Adipocyte (in vitro differentiated cells): ENCODE results near the gene KRT85.
"Not testable (repeated sequence)": the region's sequence is repeated elsewhere in the genome, so short reads cannot be mapped to it uniquely, and the experiment has no call there.

ENCODE experiments used
- DNase-seq: peaks from one replicate; pipeline ENCODE4 v3.0.0-alpha.2; 2015; ENCODE audit warnings: low read depth
- H3K27me3 ChIP-seq: replicated peaks from 2 replicates; pipeline ENCODE4 v1.7.0; 2013; ENCODE audit warnings: mild to moderate bottlenecking, low read length, moderate library complexity; ENCODE audit not compliant: control insufficient read depth, insufficient read depth
- H3K36me3 ChIP-seq: 2 replicates; pipeline ENCODE4 v1.7.0; 2013; ENCODE audit warnings: low read length, mild to moderate bottlenecking, moderate library complexity; ENCODE audit not compliant: control insufficient read depth, insufficient read depth, severe bottlenecking
- H3K4me1 ChIP-seq: 2 replicates; pipeline ENCODE4 v1.7.0; 2013; ENCODE audit warnings: mild to moderate bottlenecking, low read length, moderate library complexity; ENCODE audit not compliant: control insufficient read depth, insufficient read depth
- H3K4me3 ChIP-seq: 2 replicates; pipeline ENCODE4 v1.7.0; 2013; ENCODE audit warnings: mild to moderate bottlenecking, low read length, moderate library complexity
- H3K9ac ChIP-seq: 2 replicates; pipeline ENCODE4 v1.7.0; 2013; ENCODE audit warnings: mild to moderate bottlenecking, low read length, moderate library complexity
- H3K9me3 ChIP-seq: 2 replicates; pipeline ENCODE4 v1.7.0; 2013; ENCODE audit warnings: mild to moderate bottlenecking, low read length, moderate library complexity; ENCODE audit not compliant: control insufficient read depth

Gene KRT85

DNA sequence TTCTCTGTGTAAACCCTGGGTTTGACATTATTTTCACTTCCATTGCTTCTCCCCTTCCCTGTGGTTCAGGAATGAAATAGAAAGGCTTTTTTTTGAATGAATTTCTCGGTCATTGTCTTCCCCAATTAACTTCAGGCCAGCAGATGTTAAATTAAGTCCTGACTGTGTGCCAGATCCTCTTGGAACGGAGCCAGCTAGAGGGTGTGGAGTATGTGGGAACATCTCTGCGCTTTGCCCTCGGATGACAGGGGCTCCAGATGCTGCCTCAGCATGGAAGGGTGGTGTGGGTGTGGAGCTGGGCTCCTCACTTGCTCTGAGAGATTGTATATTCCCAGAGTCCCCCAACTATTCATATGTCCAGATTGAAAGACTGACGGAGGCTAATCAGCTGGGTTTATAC lies 13.1 kb downstream of the KRT85 start:
- Histone ChIP-seq H3K4me1 (no peaks in the 10 kb centered on the region), H3K4me3 (no peak overlapping the region), H3K9me3 (no peaks in the 10 kb centered on the region), H3K9ac (no peak overlapping the region), H3K36me3 (no peaks in the 10 kb centered on the region), H3K27me3 (peaks cover 64% of the 10 kb centered on the region)
- peak; percentile 22 for DNase-seq

DNA sequence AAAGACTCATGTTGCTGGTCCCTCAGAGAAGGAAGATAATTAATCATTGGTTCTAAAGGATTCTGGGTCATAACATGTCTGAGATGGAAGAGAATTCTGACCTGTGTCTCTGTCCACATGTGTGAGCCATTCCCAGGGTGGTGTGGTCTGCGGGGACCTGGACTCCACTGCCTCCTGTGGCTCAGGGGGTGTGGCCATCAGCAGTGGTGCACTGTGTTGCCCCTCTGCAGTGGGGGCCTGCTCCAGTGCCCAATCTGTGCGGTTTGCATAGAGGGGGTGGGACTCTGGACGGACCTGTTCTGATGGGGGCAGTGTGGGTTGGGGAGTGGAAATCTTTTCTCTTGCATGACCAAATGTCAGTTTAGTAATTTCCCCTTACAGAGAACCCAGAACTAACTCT lies 13.5 kb downstream of the KRT85 start:
- H3K4me1 ChIP-seq, result no peaks in the 10 kb centered on the region
- H3K36me3 ChIP-seq, result no peaks in the 10 kb centered on the region
- no peak overlapping the region for H3K9ac ChIP-seq
- H3K4me3 ChIP-seq, result no peak overlapping the region
- no peaks in the 10 kb centered on the region for H3K9me3 ChIP-seq
- no peak for DNase-seq
- H3K27me3 ChIP-seq, result peaks cover 64% of the 10 kb centered on the region

DNA sequence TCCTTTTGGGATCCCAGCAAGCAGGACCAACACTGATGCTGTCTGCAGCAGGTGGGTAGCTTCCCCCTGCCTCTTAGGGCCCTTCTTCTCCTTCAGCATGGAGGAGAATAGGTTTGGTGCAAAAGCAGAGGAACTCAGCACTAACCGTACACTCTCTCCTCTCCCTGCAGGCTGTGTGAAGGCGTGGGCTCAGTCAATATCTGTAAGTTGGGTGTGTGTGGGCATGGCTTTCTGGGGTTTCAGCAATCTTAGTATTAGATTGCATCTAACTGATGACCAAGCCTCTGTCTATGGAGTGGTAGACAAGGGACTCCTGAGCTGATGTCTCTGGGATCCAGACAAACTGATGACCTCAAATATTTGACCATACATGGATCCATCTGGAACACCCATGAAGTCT lies 14.3 kb downstream of the KRT85 start:
- peaks cover 64% of the 10 kb centered on the region for H3K27me3 ChIP-seq
- no peak for DNase-seq
- H3K9ac ChIP-seq, result no peak overlapping the region
- no peaks in the 10 kb centered on the region for H3K36me3 ChIP-seq
- H3K4me3 ChIP-seq, result no peak overlapping the region
- H3K4me1 ChIP-seq, result no peaks in the 10 kb centered on the region
- no peaks in the 10 kb centered on the region for H3K9me3 ChIP-seq

DNA sequence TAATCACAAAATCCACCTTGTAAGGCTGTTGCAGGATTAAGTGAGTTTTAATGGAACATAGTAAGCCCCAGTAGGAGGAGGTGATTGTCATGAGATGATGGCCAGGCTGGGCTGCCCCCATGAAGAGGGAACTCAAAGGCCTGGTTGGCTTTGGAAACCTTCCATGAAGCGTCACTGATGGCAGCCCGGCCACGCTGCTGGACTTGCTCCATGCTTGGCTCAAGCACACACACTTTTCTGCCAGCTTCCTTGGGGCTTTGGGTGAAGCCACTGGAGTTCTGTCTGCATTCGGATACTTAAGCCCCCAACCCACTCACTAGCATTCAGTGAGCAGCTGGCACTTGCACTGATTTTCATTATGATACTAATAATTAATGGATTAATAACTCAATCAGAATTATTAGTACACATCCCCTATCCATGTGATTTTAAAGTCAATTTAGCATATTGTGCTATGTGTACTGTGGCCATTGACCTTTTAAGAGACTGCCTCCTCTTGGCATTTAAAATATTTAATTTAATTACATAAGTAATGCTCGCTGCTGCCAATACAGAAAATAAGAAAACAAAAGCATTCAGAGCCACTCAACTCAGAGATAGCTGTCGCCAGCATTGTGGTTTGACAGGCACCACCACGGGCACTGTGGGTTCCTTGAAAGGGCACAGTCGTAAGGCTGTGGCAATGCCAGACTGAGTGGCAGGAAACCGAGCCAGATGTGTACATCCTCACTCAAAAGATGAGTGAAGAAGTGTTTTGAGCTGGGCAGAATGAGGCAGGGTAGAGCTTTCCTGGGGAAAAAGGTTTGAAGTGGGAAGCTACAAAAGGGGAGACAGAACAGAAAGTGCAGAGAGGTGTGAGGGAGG lies 15.9 kb downstream of the KRT85 start:
- no peak overlapping the region for H3K9ac ChIP-seq
- H3K9me3 ChIP-seq, result no peaks in the 10 kb centered on the region
- H3K27me3 ChIP-seq, result peaks cover 66% of the 10 kb centered on the region
- H3K4me1 ChIP-seq, result no peaks in the 10 kb centered on the region
- H3K36me3 ChIP-seq, result no peaks in the 10 kb centered on the region
- DNase-seq, result no peak
- H3K4me3 ChIP-seq, result no peak overlapping the region

DNA sequence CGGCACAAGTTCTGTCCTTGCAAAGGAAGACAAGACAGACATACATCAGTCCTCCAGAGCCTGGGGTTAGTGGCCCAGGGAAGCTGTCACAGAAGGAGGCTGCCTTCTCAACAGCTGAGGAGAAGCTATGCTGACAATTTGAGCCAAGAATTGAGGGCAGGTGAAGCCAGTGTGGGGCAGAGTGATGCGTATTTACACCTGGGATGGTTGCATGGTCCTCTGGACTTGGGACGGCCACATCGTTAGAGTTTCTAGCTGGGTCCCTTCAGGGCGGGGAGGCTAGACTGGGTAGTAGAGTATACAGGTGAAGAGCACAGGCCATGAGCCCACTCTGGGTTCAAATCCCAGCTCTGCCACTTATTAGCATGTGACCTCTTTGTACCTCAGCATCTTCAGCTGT lies 16.5 kb downstream of the KRT85 start:
- no peaks in the 10 kb centered on the region for H3K36me3 ChIP-seq
- no peak for DNase-seq
- H3K9ac ChIP-seq, result no peak overlapping the region
- no peaks in the 10 kb centered on the region for H3K4me1 ChIP-seq
- H3K27me3 ChIP-seq, result peaks cover 72% of the 10 kb centered on the region
- H3K9me3 ChIP-seq, result no peaks in the 10 kb centered on the region
- no peak overlapping the region for H3K4me3 ChIP-seq

DNA sequence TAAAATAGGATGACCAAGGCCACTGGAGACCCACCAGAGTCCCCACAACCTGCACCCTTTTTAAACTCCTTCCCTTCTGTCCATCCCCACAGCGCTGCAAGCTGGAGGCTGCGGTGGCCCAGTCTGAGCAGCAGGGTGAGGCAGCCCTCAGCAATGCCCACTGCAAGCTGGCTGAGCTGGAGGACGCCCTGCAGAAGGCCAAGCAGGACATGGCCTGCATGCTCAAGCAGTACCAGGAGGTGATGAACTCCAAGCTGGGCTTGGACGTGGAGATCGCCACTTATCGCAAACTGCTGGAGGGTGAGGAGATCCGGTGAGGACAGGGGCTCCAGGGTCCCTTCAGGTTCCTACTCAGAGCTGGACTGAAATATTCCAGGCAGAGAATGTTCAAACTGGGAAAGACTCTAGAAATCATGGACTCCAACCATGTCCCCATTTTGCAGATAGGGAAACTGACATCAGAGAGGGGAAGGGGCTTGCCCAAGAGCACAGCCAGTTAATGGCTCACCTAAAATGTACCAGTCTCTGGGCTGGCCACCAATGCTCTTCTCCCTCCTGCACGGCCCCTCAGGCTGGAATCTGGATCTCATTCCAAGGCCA lies 17.2 kb downstream of the KRT85 start:
- Histone ChIP-seq H3K9me3 (no peaks in the 10 kb centered on the region), H3K27me3 (peaks cover 70% of the 10 kb centered on the region), H3K4me3 (no peak overlapping the region), H3K36me3 (no peaks in the 10 kb centered on the region), H3K9ac (no peak overlapping the region), H3K4me1 (no peaks in the 10 kb centered on the region)
- no peak for DNase-seq

DNA sequence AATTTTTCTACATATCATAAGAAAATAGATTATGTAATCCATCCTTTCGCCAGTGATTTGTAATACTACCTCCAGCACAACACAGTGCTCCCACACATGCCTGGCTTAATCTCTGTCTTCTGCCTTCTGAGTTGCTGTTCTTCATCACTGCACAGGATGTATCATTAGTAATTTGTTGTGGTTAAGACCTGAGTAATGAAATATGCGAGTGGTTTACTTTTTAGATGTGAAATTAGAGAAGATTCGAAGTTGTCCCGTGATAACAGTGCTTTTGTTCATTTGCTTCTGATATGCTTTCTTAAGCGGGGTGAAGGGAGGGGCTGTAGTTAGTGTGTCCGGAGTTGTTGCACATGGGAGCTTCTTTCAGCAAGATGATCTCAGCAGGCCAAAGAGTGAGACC lies 18.1 kb downstream of the KRT85 start:
- Histone ChIP-seq H3K9ac (no peak overlapping the region), H3K9me3 (peaks cover 1% of the 10 kb centered on the region), H3K4me3 (no peak overlapping the region), H3K36me3 (no peaks in the 10 kb centered on the region), H3K4me1 (no peaks in the 10 kb centered on the region), H3K27me3 (peaks cover 65% of the 10 kb centered on the region)
- DNase-seq, result no peak

DNA sequence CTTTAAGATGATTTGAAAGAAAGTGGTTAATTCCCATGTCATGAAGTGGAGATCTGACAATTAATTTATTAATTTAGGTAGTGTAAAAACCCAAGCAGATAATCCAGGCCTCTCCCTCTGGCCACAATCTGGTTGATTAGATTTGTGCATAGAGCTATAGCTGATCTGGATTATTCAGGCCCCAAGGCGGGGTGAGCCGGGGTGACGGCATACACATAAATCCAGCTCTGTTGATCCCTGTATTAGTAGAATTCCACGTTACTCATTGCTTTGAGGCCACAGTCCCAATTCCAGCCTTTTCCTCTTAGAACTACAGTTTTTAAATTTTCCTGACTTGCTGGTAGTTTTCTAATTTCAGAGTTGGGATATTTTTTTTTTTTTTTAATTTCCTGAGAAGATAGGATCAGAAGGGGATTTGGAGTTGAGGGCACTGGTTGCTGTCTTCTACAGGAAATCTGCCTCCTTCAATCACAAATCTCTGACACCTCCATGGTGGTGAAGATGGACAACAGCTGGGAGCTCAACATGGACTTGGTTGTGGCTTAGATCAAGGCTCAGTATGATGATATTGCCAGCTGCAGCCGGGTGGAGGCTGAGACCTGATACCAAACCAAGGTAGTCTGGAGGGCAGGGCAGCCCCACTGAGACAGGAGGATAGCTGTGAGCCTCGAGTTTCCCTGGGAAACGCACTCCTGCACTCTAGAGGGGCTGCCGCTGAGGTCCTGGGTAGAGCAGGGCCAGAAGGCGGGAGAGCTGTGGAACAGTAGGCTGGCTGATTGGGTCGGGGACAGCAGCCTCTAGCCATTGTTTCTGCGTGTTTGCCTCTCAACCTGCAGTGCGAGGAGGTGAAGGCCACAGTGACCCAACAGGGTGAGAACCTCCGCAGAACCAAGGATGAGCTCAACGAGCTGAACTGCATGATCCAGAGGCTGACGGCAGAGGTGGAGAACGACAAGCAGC lies 19.4 kb downstream of the KRT85 start:
- H3K4me1 ChIP-seq, result no peaks in the 10 kb centered on the region
- H3K9ac ChIP-seq, result no peak overlapping the region
- no peaks in the 10 kb centered on the region for H3K36me3 ChIP-seq
- DNase-seq, result no peak
- peaks cover 13% of the 10 kb centered on the region for H3K9me3 ChIP-seq
- peaks cover 63% of the 10 kb centered on the region for H3K27me3 ChIP-seq
- no peak overlapping the region for H3K4me3 ChIP-seq

DNA sequence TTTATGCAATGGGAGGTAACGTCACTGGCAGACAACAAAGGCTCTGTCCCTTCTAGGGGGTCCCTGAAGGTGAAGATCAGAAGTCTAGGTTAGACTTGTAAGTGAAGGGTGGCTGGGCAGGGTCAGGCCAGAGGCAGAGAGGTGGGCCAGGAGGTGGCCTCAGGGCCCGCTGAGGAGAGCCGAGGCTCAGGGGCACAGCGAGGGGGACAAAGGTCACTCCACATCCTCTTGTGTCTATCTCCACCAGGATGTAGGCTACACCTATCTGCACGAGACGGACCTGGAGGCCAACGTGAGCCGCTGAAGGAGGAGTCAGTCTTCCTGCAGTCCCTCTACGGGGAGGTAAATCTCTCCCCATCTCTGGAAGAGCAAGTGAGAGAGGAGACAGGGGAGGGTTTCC lies 20.3 kb downstream of the KRT85 start:
- no peak for DNase-seq
- Histone ChIP-seq H3K9me3 (peaks cover 13% of the 10 kb centered on the region), H3K36me3 (no peaks in the 10 kb centered on the region), H3K4me1 (no peaks in the 10 kb centered on the region), H3K9ac (no peak overlapping the region), H3K4me3 (no peak overlapping the region), H3K27me3 (peaks cover 63% of the 10 kb centered on the region)

DNA sequence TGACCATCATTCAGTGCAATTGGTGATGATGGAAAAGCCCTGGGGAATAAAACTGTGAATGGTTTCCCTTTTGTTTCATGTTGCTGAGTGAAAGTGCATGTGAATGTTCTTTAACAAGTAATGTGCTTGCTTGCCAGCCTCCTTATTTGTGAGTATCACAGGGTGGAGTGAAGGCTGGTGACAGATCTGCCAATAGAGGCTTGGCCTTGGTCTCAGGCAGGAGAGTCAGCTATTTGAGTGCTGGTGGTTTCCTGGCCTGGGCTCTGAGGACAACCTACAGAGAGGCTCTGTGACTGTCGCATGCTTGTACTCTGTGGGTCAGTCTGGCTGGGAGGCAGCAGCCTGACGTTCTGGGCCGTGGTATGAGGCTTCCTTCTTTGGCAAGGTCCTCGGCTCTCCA lies 20.7 kb downstream of the KRT85 start:
- Histone ChIP-seq H3K27me3 (peaks cover 63% of the 10 kb centered on the region), H3K4me3 (no peak overlapping the region), H3K36me3 (no peaks in the 10 kb centered on the region), H3K9me3 (peaks cover 13% of the 10 kb centered on the region), H3K9ac (no peak overlapping the region), H3K4me1 (no peaks in the 10 kb centered on the region)
- no peak for DNase-seq

DNA sequence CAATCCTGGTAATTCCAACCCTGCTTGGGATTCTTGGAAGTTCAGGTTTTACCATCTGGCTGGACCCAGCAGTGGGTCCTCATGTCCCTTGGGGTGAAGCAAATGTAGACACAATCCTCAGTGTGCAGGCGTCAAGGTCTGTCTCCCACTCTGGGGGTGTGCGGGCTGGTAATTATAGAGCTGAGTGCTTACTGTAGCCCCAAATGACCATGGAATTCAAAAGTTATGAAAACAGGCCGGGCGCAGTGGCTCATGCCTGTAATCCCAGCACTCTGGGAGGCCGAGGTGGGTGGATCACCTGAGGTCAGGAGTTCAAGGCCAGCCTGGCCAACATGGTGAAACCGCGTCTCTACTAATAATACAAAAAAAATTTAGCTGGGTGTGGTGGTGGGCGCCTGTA lies 22.2 kb downstream of the KRT85 start:
- H3K9me3 ChIP-seq, result peaks cover 13% of the 10 kb centered on the region
- H3K27me3 ChIP-seq, result peaks cover 60% of the 10 kb centered on the region
- H3K4me1 ChIP-seq, H3K4me3 ChIP-seq, H3K9ac ChIP-seq, DNase-seq, H3K36me3 ChIP-seq: not testable (repeated sequence)
